Measurements from ENCODE around the gene PACRG. TPM values are rescaled to one million over a fixed set of nuclear protein-coding genes. Genes with fewer than 3 reads are reported as not detected.
A peak's percentile ranks its signal among the peaks of the same experiment; 100 is the strongest.

The PACRG gene
- total RNA-seq, 1 experiment from 2014 or later, result not detected

DNA sequence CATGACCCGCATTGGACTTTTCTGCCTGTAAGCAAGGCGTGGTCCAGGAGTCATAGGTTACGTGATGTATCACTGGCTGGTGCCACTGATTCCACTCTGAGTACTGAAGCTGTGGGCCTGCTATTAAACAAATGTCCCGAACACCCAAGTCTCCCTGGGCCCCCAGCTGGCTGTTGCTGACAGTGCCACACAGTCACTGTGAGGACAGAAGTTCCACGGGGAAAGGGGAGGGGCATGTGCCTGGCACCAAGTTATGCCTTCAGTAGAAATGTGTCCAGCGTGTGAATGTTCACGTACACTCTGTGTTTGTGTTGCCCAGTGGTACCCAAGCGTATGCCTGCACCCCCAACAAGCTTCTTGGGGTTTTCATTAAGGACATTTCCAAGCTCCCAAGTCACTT lies 515.3 kb downstream of the PACRG start:
- no peaks in the 10 kb centered on the region for H3K36me3 ChIP-seq
- no peaks in the 10 kb centered on the region for H3K4me1 ChIP-seq
- H3K27ac ChIP-seq, result no peak overlapping the region
- DNase-seq, result no peak
- H3K9me3 ChIP-seq (replicated peaks), result no peaks in the 10 kb centered on the region
- H3K4me3 ChIP-seq, result no peak overlapping the region
- no peaks in the 10 kb centered on the region for H3K27me3 ChIP-seq

DNA sequence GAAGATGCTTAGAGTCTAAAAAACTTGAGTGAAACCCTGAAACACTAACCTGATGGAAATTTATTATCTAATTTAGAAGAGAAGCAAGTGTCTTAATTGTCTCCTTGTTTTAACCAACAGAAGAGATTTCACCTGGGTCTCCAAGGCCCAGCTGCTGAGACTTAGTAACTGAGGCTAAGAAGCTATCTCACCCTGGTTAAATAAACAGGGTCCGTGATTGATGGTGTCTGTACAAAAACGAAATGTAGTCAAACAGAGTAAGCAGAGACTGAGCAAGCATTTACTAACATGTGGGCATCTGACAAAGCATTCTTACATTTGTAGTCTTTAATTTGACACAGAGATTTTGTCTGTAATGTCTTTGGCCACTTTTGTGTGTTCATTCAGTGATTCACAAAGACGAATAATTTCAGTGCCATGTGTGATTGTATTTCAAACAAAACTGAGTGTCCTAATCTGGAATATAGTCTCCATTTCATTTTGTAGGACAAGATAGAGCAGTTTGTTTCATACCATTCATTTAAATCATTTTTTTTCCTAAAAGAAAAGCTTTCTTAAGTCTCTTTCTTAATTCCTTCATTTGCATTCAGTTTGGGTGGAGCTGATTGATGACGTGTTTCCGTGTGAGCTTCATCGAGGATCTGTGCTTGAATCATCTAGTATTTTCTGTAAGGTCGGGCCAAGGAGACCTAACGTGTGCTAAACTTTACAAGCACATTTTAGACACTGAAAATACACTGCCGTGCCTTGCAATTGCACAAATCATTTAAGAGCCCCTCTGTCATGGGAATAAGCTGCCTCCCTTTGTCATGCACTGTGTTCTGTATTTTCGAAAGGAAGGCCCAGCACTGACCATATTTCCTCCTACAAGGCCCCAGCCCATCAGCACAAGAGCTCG lies 516.2 kb downstream of the PACRG start:
- Histone ChIP-seq H3K27me3 (no peaks in the 10 kb centered on the region), H3K4me1 (no peaks in the 10 kb centered on the region), H3K9me3 (replicated peaks) (no peaks in the 10 kb centered on the region), H3K36me3 (no peaks in the 10 kb centered on the region), H3K27ac (no peak overlapping the region), H3K4me3 (no peak overlapping the region)
- no peak for DNase-seq

DNA sequence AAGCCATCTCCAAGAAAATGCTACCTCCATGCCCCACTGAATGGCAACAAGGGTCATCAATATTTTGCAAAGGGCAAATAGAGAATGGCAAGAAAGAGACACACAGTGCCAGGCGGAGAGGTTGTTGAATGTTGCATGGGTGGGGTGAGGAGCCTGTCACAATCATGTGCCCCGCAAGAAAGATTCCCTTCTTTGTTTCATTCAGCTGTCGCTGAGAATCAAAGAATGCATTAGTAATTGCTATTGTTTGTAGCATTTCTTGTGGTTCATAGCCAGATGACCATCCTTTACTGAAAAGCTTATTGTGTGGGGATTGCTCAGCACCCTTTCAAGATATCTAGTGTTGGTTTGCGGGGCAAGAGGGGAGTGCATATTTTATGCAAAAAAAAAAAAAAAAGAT lies 520.3 kb downstream of the PACRG start:
- no peaks in the 10 kb centered on the region for H3K4me1 ChIP-seq
- no peak overlapping the region for H3K4me3 ChIP-seq
- H3K27me3 ChIP-seq, result no peaks in the 10 kb centered on the region
- H3K27ac ChIP-seq, result no peak overlapping the region
- peak in 1 of 2 experiments; percentile 29 for DNase-seq
- no peaks in the 10 kb centered on the region for H3K36me3 ChIP-seq
- H3K9me3 ChIP-seq (replicated peaks), result no peaks in the 10 kb centered on the region

DNA sequence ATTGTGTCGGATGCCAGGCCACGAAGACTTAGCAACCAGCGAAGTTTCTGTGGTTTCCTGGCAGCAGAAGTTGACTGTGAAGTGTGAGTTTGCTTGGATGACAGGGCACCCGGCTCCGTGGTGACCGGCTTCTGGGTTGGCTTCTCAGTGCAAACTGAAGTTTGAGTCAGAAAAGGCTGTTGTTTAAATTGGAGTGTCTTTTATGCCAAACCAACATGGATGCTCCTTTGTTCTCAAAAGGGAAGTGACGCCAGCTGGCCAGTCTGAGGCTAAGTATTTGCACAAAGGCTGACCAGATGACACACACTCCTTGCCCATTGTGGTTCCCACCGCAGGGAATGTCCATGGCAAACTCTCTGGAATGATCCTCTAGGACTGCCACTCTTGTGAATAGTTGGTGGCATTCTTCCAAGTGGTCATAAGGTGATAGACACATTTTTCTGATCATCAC lies 521.9 kb downstream of the PACRG start:
- Histone ChIP-seq H3K4me1 (no peaks in the 10 kb centered on the region), H3K4me3 (no peak overlapping the region), H3K27me3 (no peaks in the 10 kb centered on the region), H3K36me3 (no peaks in the 10 kb centered on the region), H3K9me3 (replicated peaks) (no peaks in the 10 kb centered on the region), H3K27ac (no peak overlapping the region)
- peak; percentile 29 to 32 for DNase-seq

DNA sequence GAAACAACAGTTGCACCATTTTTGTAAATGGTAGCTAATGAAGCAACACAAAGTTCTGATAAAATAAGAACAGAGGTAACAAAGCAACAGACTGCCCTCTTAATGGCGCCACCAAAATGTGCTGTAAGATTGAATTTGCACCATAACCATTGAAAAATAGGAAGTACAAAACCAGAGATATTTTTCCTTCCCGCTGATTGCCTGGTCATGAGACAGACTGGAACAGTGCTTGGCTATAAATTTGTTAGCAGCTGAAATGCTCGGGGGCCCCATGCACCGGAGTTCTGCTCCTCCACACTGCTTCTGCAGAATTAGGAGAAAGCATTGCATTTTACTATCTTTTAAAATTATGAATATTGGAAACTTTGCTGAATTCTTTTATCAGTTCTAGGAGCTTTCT lies 522.3 kb downstream of the PACRG start:
- Histone ChIP-seq H3K9me3 (replicated peaks) (no peaks in the 10 kb centered on the region), H3K27me3 (no peaks in the 10 kb centered on the region), H3K4me1 (no peaks in the 10 kb centered on the region), H3K36me3 (no peaks in the 10 kb centered on the region), H3K27ac (no peak overlapping the region), H3K4me3 (no peak overlapping the region)
- DNase-seq, result no peak

DNA sequence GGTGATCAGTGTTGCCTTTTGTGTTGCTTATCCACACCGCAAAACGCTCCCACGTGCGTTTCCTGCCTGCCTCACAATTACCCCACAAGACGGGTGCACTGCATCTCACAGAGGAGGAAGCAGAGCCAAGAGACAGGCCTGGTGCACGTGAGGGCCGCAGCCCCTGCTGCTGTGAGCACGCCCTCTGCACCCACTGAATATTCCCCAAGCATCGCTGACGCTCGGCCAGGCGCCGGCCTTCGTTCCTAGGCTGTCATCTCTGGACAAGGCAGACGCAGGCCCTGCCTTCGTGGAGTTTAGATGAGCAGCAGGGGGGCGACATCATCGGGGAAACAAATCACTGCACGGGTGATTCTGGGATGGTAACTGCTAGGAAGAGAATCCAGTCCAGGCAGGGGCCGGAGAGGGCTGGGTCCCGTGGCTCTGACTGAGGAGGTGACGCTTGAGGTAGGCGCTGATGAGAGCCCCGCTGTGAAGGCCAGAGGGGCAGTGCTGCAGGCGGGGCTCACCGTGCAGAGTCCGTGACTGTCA lies 524.4 kb downstream of the PACRG start:
- DNase-seq, result no peak

DNA sequence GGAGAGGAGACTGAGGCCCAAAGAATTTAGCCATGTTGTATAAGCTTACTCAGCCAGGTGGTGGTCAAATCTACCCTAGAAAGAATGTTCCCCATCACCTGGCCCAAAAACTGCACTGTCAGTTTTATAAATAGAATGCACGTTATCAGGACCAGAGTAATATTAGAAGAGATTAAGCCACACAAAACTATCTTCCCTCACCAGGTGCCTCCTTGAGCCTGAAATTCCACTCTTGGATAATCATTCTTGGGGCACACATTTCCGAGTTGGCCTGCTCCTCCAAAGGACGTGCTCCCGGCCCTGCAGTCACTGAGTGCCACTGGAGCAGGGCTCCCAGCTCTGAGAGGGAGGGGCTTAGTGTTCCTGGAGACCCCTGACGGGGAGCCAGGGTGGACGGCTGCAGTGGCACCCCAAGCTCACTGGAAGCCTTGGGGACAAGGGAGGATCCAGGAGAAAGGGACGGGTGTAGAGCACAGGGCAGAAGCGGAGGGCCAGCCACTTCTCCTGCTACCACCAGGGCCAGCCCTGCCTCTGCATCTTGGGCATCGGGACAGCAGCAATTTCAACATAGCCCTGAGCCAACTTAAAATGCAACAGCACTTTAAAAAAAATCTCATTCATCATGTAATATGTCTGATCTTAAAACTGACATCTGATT lies 525.9 kb downstream of the PACRG start:
- Histone ChIP-seq H3K27ac (no peak overlapping the region), H3K9me3 (replicated peaks) (no peaks in the 10 kb centered on the region), H3K4me1 (no peaks in the 10 kb centered on the region), H3K36me3 (no peaks in the 10 kb centered on the region), H3K4me3 (no peak overlapping the region), H3K27me3 (no peaks in the 10 kb centered on the region)
- peak in 1 of 2 experiments; percentile 22 for DNase-seq

More for the DNA sequence above, 524.4 kb downstream of the PACRG start:
- Histone ChIP-seq H3K27me3 (no peaks in the 10 kb centered on the region), H3K27ac (no peak overlapping the region), H3K36me3 (no peaks in the 10 kb centered on the region), H3K9me3 (replicated peaks) (no peaks in the 10 kb centered on the region), H3K4me1 (no peaks in the 10 kb centered on the region), H3K4me3 (no peak overlapping the region)

DNA sequence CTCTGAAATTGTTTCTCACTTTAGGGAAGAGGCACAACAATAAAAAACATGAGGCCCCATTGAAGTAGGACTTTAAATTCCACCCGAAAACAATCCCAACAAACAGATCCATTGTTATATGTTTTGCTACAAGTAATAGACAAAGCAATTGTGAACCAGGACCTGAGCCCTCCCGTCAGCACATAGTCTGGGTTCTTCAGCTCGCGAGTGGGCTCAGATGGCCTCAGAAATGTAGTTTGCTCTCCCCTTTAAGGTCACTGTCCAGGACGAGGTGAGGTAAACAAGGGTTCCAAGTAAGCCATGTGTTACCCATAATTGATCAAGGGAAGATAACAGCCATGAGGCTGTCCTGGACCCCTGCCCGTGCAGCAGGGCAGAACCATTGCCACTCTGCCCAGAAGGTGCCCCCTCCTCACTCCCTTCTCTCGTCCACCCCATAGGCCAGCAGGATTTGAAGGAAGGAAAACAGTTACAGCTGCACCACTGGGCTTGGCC lies 526.6 kb downstream of the PACRG start:
- H3K27ac ChIP-seq, result no peak overlapping the region
- no peaks in the 10 kb centered on the region for H3K36me3 ChIP-seq
- H3K9me3 ChIP-seq (replicated peaks), result no peaks in the 10 kb centered on the region
- no peaks in the 10 kb centered on the region for H3K4me1 ChIP-seq
- no peaks in the 10 kb centered on the region for H3K27me3 ChIP-seq
- no peak for DNase-seq
- H3K4me3 ChIP-seq, result no peak overlapping the region

DNA sequence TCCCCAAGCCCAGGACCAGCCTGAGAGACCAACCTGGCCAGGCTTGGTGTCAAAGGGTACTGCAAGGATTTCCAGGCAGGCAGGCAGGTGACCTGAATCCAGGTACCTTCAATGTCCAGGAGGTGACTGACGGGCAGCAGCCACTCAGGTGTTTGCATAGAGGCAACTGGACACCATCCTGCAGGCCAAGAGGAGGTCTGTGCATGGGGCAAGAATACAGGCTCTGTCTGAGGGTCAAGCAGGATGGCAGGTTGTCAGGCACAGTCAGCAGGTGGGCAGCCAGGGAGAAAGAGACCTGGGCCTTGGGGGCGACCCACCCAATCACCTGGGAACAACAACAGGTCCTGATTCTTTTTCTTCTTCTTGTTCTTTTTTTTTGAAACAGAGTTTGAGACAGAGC lies 527.5 kb downstream of the PACRG start:
- Histone ChIP-seq H3K4me3 (no peak overlapping the region), H3K36me3 (no peaks in the 10 kb centered on the region), H3K4me1 (no peaks in the 10 kb centered on the region), H3K27me3 (no peaks in the 10 kb centered on the region), H3K9me3 (replicated peaks) (no peaks in the 10 kb centered on the region), H3K27ac (no peak overlapping the region)
- no peak for DNase-seq

DNA sequence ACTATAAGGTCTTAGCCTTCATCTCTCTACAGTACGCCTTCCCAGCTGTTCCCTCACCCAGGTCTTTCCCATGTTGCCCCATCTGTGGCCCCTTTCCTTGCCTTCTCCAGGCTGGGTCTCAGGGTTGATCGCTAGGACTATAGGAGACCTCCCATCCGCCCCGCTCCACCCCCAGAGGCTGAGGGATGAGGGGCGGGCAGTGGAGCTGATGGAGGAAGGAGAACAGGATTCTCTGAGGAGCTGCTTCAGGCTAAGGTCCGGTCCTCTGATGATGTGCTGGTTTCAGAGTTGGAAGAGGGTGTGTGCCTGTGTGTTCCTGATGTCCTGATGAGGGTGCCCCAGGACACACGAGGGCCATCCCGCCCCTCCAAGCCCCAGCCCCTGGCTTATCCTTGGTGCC lies 531.9 kb downstream of the PACRG start:
- Histone ChIP-seq H3K27me3 (no peaks in the 10 kb centered on the region), H3K4me1 (no peaks in the 10 kb centered on the region), H3K9me3 (replicated peaks) (no peaks in the 10 kb centered on the region), H3K27ac (no peak overlapping the region), H3K4me3 (no peak overlapping the region), H3K36me3 (no peaks in the 10 kb centered on the region)
- no peak for DNase-seq

DNA sequence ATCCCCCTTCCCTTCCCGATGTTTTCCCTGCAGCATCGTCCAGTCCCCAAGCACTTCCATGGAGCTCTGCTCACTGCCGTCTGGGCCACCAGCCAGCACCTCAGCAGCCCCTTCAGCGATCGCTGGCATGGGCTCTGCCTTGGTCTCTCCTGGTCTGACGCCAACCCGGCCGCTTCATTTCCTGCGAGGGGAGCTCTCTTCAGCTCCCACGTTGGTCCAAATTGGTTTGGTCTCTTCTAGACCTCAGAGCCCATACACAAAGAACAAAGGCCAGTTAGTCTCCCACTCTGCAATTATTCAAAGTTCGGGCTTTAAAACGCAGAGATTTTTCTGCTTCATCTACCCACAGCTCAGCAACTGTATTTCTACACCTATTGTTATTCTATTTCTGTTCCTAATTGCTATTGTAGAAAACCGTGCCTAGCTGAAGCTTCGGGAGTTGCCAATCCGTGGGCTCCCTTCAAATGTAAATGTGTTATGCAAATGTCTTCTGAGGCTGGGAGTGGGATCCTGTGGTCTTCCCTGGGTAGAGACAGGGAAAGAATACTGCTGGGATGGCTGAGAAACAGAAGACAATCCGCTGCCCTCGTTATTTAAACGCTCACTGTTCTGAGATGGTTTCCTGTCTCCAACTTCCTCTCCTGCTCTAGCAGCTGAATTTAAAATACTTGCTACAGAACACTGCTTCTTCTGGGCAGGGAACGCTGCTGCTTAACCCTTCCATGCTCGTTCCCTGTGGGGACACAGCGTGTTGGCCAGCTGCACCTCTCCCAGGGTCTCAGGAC lies 532.5 kb downstream of the PACRG start:
- Histone ChIP-seq H3K4me3 (no peak overlapping the region), H3K27ac (no peak overlapping the region), H3K36me3 (no peaks in the 10 kb centered on the region)

DNA sequence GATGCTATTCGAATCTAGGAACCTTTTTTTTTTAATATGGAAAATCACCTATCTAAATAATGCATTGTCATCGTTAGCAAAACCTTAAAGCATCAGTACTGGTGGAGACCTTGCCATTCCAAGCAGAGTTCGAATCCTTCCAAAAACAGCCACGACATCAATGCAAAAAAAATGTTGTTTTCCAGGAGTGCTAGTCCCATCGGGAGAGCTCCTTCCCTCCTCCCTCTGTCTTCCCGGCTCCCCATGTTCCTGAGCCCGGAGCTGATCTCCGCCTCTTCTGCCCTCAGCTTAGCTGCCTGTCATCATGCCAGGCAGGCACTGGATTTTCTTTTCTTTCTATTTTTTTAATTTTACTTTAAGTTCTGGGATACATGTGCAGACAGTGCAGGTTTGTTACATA lies 533.1 kb downstream of the PACRG start:
- Histone ChIP-seq H3K36me3 (no peaks in the 10 kb centered on the region), H3K9me3 (replicated peaks) (no peaks in the 10 kb centered on the region), H3K4me3 (no peak overlapping the region), H3K27ac (no peak overlapping the region), H3K4me1 (no peaks in the 10 kb centered on the region), H3K27me3 (no peaks in the 10 kb centered on the region)
- no peak for DNase-seq

More for the DNA sequence above, 532.5 kb downstream of the PACRG start:
- Histone ChIP-seq H3K4me1 (no peaks in the 10 kb centered on the region), H3K27me3 (no peaks in the 10 kb centered on the region), H3K9me3 (replicated peaks) (no peaks in the 10 kb centered on the region)
- no peak for DNase-seq

DNA sequence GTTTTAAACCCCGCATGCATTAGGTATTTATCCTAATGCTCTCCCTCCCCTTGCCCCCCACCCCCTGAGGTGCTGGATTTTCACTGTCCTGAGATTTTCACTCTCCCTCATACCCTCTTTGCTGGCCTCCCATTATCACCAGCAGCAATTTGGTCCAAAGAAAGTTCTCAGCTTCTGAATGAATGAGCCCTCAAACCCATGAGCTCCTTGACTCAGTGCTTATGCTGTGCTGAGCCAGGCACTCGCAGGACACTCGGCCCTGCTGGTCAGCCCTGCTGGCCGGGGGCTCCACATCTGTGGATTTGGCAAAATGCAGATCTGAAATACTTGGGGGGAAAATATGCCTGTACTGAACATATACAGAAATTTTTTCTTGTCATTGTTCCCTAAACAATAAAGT lies 533.6 kb downstream of the PACRG start:
- no peak for DNase-seq
- no peaks in the 10 kb centered on the region for H3K36me3 ChIP-seq
- H3K4me3 ChIP-seq, result no peak overlapping the region
- no peaks in the 10 kb centered on the region for H3K9me3 ChIP-seq (replicated peaks)
- H3K27ac ChIP-seq, result no peak overlapping the region
- no peaks in the 10 kb centered on the region for H3K4me1 ChIP-seq
- no peaks in the 10 kb centered on the region for H3K27me3 ChIP-seq

DNA sequence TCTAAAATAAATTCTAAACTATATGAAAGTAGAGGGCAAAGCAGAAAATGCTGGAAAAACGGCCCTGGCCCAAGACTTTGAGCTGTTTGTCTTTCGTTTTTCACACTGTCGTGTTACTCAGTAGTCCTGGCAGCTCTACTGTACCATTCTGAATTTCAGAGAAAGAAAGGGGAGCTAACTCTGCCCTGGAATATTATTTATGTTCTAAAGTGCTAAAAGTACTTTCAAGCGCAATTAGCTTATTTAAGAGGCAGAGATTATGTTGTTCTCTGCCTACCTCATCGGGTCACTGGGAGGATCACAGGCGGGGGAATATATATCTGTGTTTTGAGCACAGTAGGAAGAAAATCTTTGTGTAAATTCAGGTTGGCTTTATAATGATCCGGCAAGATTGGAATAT lies 534.3 kb downstream of the PACRG start:
- Histone ChIP-seq H3K9me3 (replicated peaks) (no peaks in the 10 kb centered on the region), H3K4me3 (no peak overlapping the region), H3K4me1 (no peaks in the 10 kb centered on the region), H3K27ac (no peak overlapping the region), H3K27me3 (no peaks in the 10 kb centered on the region), H3K36me3 (no peaks in the 10 kb centered on the region)
- no peak for DNase-seq
